GM21528 (cell line): ENCODE results near the gene ZNF770.
"Not testable (repeated sequence)": the region's sequence is repeated elsewhere in the genome, so short reads cannot be mapped to it uniquely, and the experiment has no call there.

ENCODE experiments used
- ATAC-seq: cut with Tn5 transposase; IDR thresholded peaks from one replicate; pipeline ENCODE4 v1.9.1; 2021; ENCODE audit warnings: mild to moderate bottlenecking, moderate library complexity; ENCODE audit not compliant: unreplicated experiment, low FRiP score

The ZNF770 gene

GRCh38 chr15:34976743-34977142 lies 11.3 kb downstream of the ZNF770 start:
- ATAC-seq: no peak

GRCh38 chr15:34976073-34976472 lies 12.0 kb downstream of the ZNF770 start:
- ATAC-seq: no peak

- ATAC-seq: no peak
Observed at GRCh38 chr15:34973512-34973911, 14.6 kb downstream of the ZNF770 start.

- ATAC-seq: peak; percentile 5
Observed at GRCh38 chr15:34970098-34970643, 17.9 kb downstream of the ZNF770 start.

- peak; percentile 96 for ATAC-seq
Observed at GRCh38 chr15:34969340-34970097, 18.6 kb downstream of the ZNF770 start, which contains the start of gene AQR. AQR (minus strand) TSS chr15:34969742; CDS start chr15:34969613, 129 bp downstream.

GRCh38 chr15:34964277-34964676 lies 23.8 kb downstream of the ZNF770 start:
- ATAC-seq: no peak

GRCh38 chr15:34953851-34954250 lies 34.2 kb downstream of the ZNF770 start:
- ATAC-seq: no peak

GRCh38 chr15:34952481-34952880 lies 35.6 kb downstream of the ZNF770 start:
- ATAC-seq: no peak

GRCh38 chr15:34951993-34952392 lies 36.1 kb downstream of the ZNF770 start:
- no peak for ATAC-seq

- no peak for ATAC-seq
Observed at GRCh38 chr15:34944936-34945335, 43.2 kb downstream of the ZNF770 start.

GRCh38 chr15:34943711-34944110 lies 44.4 kb downstream of the ZNF770 start:
- no peak for ATAC-seq

- ATAC-seq: not testable (repeated sequence)
Observed at GRCh38 chr15:34943264-34943663, 44.8 kb downstream of the ZNF770 start.

GRCh38 chr15:34942363-34942762 lies 45.7 kb downstream of the ZNF770 start:
- no peak for ATAC-seq

- ATAC-seq: no peak
Observed at GRCh38 chr15:34941831-34942230, 46.3 kb downstream of the ZNF770 start.

GRCh38 chr15:34941185-34941698 lies 46.8 kb downstream of the ZNF770 start:
- ATAC-seq: no peak

- ATAC-seq: no peak
Observed at GRCh38 chr15:34933432-34933975, 54.6 kb downstream of the ZNF770 start.

- not testable (repeated sequence) for ATAC-seq
Observed at GRCh38 chr15:34928349-34928748, 59.7 kb downstream of the ZNF770 start.
